ENCODE data around the gene CENPB. TPM values are rescaled to one million over a fixed set of nuclear protein-coding genes. Genes with fewer than 3 reads are reported as not detected.

CENPB gene
- total RNA-seq, 1 donor from 2014 or later, result 83.6 TPM

GRCh38 chr20:3738111-3739053 lies 48.2 kb downstream of the CENPB start:
- H3K4me3 Mint-ChIP-seq, result no peak overlapping the region
- H3K36me3 Mint-ChIP-seq (ENCODE audit: low read depth), result no peaks in the 10 kb centered on the region
- H3K9me3 Mint-ChIP-seq, result no peaks in the 10 kb centered on the region
- H3K27me3 Mint-ChIP-seq (ENCODE audit: low read depth), result peaks cover 2% of the 10 kb centered on the region
- no peak for DNase-seq (ENCODE audit: low read depth, low spot score)
- peaks cover 21% of the 10 kb centered on the region for H3K4me1 Mint-ChIP-seq
- TF ChIP-seq CTCF (conservative IDR thresholded peaks at IDR 0.05), result no peak
- no peak overlapping the region for H3K27ac Mint-ChIP-seq (ENCODE audit: unreplicated experiment)

GRCh38 chr20:3735768-3736167 lies 50.8 kb downstream of the CENPB start:
- TF ChIP-seq CTCF (conservative IDR thresholded peaks at IDR 0.05), result no peak
- DNase-seq (ENCODE audit: low read depth, low spot score), result no peak
- no peaks in the 10 kb centered on the region for H3K9me3 Mint-ChIP-seq
- H3K27ac Mint-ChIP-seq (ENCODE audit: unreplicated experiment), result no peak overlapping the region
- no peaks in the 10 kb centered on the region for H3K36me3 Mint-ChIP-seq (ENCODE audit: low read depth)
- H3K4me1 Mint-ChIP-seq, result peaks cover 25% of the 10 kb centered on the region
- peaks cover 10% of the 10 kb centered on the region for H3K27me3 Mint-ChIP-seq (ENCODE audit: low read depth)
- H3K4me3 Mint-ChIP-seq, result no peak overlapping the region

- no peak for DNase-seq (ENCODE audit: low read depth, low spot score)
- H3K27me3 Mint-ChIP-seq (ENCODE audit: low read depth), result peaks cover 11% of the 10 kb centered on the region
- H3K4me1 Mint-ChIP-seq, result peaks cover 19% of the 10 kb centered on the region
- no peak overlapping the region for H3K27ac Mint-ChIP-seq (ENCODE audit: unreplicated experiment)
- TF ChIP-seq CTCF (conservative IDR thresholded peaks at IDR 0.05), result no peak
- H3K4me3 Mint-ChIP-seq, result no peak overlapping the region
- no peaks in the 10 kb centered on the region for H3K9me3 Mint-ChIP-seq
- no peaks in the 10 kb centered on the region for H3K36me3 Mint-ChIP-seq (ENCODE audit: low read depth)
Observed at GRCh38 chr20:3734111-3734843, 52.3 kb downstream of the CENPB start.

Other genes starting within 250 kb of the CENPB start
- gene GFRA4, start 123.3 kb downstream of the CENPB start, total RNA-seq, result not detected in 2 replicates
- 3.0 and 3.2 TPM in 2 replicates for gene ADAM33, start 104.7 kb downstream of the CENPB start, total RNA-seq
- gene SIGLEC1, start 74.1 kb downstream of the CENPB start, total RNA-seq, result not detected in 2 replicates
- 1.1 and 1.3 TPM in 2 replicates for gene HSPA12B, start 54.1 kb downstream of the CENPB start, total RNA-seq
- 86.0 and 93.0 TPM in 2 replicates for gene ADISSP, start 19.0 kb downstream of the CENPB start, total RNA-seq
- 0.54 and 0.55 TPM in 2 replicates for gene SPEF1, start 5.3 kb downstream of the CENPB start, total RNA-seq
- 46.5 and 47.5 TPM in 2 replicates for gene CDC25B, start 9.6 kb upstream of the CENPB start, total RNA-seq
- gene AP5S1, start 33.8 kb upstream of the CENPB start, total RNA-seq, result 9.3 and 12.8 TPM in 2 replicates
- gene MAVS, start 60.1 kb upstream of the CENPB start, total RNA-seq, result 37.2 and 38.3 TPM in 2 replicates
- gene PANK2, start 102.6 kb upstream of the CENPB start, total RNA-seq, result 65.4 and 66.9 TPM in 2 replicates
- 34.9 and 35.1 TPM in 2 replicates for gene RNF24, start 228.8 kb upstream of the CENPB start, total RNA-seq